Activated effector memory CD4-positive, alpha-beta T cell treated with anti-CD3 and anti-CD28 coated beads, Interleukin-2, amount 50 U/mL, for 16 hours (primary cell): ENCODE results near the gene ATP7A.

ENCODE experiments used
- DNase-seq: peaks from one replicate; pipeline ENCODE4 v3.0.0-alpha.2; 2020

Gene ATP7A

GRCh38 chrX:77945910-77946545 lies 35.5 kb downstream of the ATP7A start:
- no peak for DNase-seq

GRCh38 chrX:77946571-77946970 lies 36.1 kb downstream of the ATP7A start:
- DNase-seq = no peak

GRCh38 chrX:77949840-77950239 lies 39.3 kb downstream of the ATP7A start:
- no peak for DNase-seq

- no peak for DNase-seq
Measured at GRCh38 chrX:77952173-77952572, 41.7 kb downstream of the ATP7A start.

- no peak for DNase-seq
Measured at GRCh38 chrX:77953302-77953701, 42.8 kb downstream of the ATP7A start.

- DNase-seq = no peak
Measured at GRCh38 chrX:77953708-77954107, 43.2 kb downstream of the ATP7A start.

GRCh38 chrX:77960567-77960966 lies 50.1 kb downstream of the ATP7A start:
- DNase-seq = no peak

GRCh38 chrX:77961063-77961462 lies 50.6 kb downstream of the ATP7A start:
- DNase-seq = no peak

GRCh38 chrX:77962068-77962902 lies 51.8 kb downstream of the ATP7A start:
- DNase-seq = no peak

GRCh38 chrX:77966361-77966760 lies 55.9 kb downstream of the ATP7A start:
- DNase-seq = no peak

GRCh38 chrX:77967631-77968030 lies 57.1 kb downstream of the ATP7A start:
- no peak for DNase-seq

GRCh38 chrX:77969538-77969937 lies 59.0 kb downstream of the ATP7A start, which contains the start of gene PGAM4:
Gene PGAM4, minus strand, starts transcription at chrX:77969638. Its CDS starts 0 bp downstream, at chrX:77969638.
- no peak for DNase-seq

GRCh38 chrX:77975755-77976154 lies 65.3 kb downstream of the ATP7A start:
- DNase-seq = no peak

GRCh38 chrX:77977095-77977494 lies 66.6 kb downstream of the ATP7A start:
- no peak for DNase-seq

- no peak for DNase-seq
Measured at GRCh38 chrX:77977518-77977917, 67.0 kb downstream of the ATP7A start.

GRCh38 chrX:77979870-77980269 lies 69.4 kb downstream of the ATP7A start:
- DNase-seq = no peak

- DNase-seq = no peak
Measured at GRCh38 chrX:78011846-78012245, 101.4 kb downstream of the ATP7A start.

GRCh38 chrX:78019586-78020483 lies 109.3 kb downstream of the ATP7A start:
- no peak for DNase-seq

GRCh38 chrX:78024349-78025059 lies 114.0 kb downstream of the ATP7A start:
- no peak for DNase-seq

GRCh38 chrX:78027798-78028197 lies 117.3 kb downstream of the ATP7A start:
- DNase-seq = no peak

- no peak for DNase-seq
Measured at GRCh38 chrX:78029663-78030062, 119.2 kb downstream of the ATP7A start.

GRCh38 chrX:78035061-78035460 lies 124.6 kb downstream of the ATP7A start:
- DNase-seq = no peak

- no peak for DNase-seq
Measured at GRCh38 chrX:78037881-78038280, 127.4 kb downstream of the ATP7A start.
